ENCODE data around the gene STIM2. TPM values are rescaled to one million over a fixed set of nuclear protein-coding genes. Genes with fewer than 3 reads are reported as not detected.

The STIM2 gene
- total RNA-seq, 4 donors from 2014 or later = 17.2 to 71.4 (median 20.7) TPM

DNA sequence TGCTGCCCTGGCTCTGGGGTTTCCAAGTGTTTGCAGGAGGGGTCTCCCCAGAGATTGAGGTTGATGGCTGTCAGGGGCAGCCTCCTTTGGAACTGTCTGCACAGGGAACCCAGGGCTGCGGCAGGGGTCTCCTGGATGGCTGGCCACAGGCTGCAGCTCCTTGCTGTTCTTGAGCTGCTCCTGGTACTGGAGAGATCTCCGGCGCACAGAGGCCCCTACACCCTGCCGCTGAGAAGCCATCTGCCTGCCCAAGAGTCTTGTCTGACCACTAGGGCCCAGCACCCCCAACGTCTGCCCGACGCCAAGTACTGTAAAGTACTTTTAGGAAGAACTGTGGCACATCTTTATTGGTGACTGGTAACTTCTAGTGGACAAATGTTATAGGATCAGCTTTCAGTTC, 13.5 kb downstream of the STIM2 start:
- in situ Hi-C loops (cut with MboI; ENCODE audit: low pct_ligation_motif_present in 1 of 4, low pct_unique_long_range_greater_than_20kb in 1 of 4, low sequenced_read_pairs in 3 of 4) = no loop called here
- H3K27ac ChIP-seq = no peak overlapping the region
- no peak for DNase-seq

GRCh38 chr4:26877406-26877805, 16.8 kb downstream of the STIM2 start:
- H3K27ac ChIP-seq = no peak overlapping the region
- 89 to 96% methylated on average over 3 of the region's 3 CpGs for WGBS, 2 donors (ENCODE audit: low coverage in 1 of 2)
- TF ChIP-seq EP300 (IDR thresholded peaks at IDR 0.05; ENCODE audit: low read depth) (no peak), CTCF (IDR thresholded peaks at IDR 0.05) (no peak), POLR2A (IDR thresholded peaks at IDR 0.05) (no peak)
- no peaks in the 10 kb centered on the region for H3K9me3 ChIP-seq
- DNase-seq = no peak
- no peaks in the 10 kb centered on the region for H3K36me3 ChIP-seq
- in situ Hi-C loops (cut with MboI; ENCODE audit: low pct_ligation_motif_present in 1 of 4, low pct_unique_long_range_greater_than_20kb in 1 of 4, low sequenced_read_pairs in 3 of 4) = no loop called here
- no peaks in the 10 kb centered on the region for H3K27me3 ChIP-seq
- H3K4me1 ChIP-seq = peaks cover 0 to 4% (median 0%) of the 10 kb centered on the region in 4 donors
- H3K4me3 ChIP-seq = no peak overlapping the region
- intact Hi-C loops (cut with DNase I; ENCODE audit: low total_unique reads) = no loop called here

More for the DNA sequence above, 13.5 kb downstream of the STIM2 start:
- Histone ChIP-seq H3K9me3 (no peaks in the 10 kb centered on the region), H3K4me3 (no peak overlapping the region), H3K4me1 (no peaks in the 10 kb centered on the region), H3K36me3 (no peaks in the 10 kb centered on the region), H3K27me3 (no peaks in the 10 kb centered on the region)
- TF ChIP-seq POLR2A (IDR thresholded peaks at IDR 0.05) = no peak
- no peak for TF ChIP-seq EP300 (IDR thresholded peaks at IDR 0.05; ENCODE audit: low read depth)
- TF ChIP-seq POLR2AphosphoS5 (IDR thresholded peaks at IDR 0.05) = no peak
- no peak for TF ChIP-seq CTCF (IDR thresholded peaks at IDR 0.05)
- WGBS, 2 donors (ENCODE audit: low coverage in 1 of 2) = 97% methylated on average over 5 of the region's 7 CpGs; no CpG with 5 or more reads in 1 of the 2 donors
- intact Hi-C loops (cut with DNase I; ENCODE audit: low total_unique reads) = no loop called here

- intact Hi-C loops (cut with DNase I; ENCODE audit: low total_unique reads) = no loop called here
- Histone ChIP-seq H3K4me1 (peaks cover 0 to 5% (median 0%) of the 10 kb centered on the region in 4 donors), H3K9me3 (no peaks in the 10 kb centered on the region), H3K27ac (peak overlapping the region in 1 of 4 donors; percentile 15), H3K36me3 (no peaks in the 10 kb centered on the region), H3K27me3 (no peaks in the 10 kb centered on the region), H3K4me3 (no peak overlapping the region)
- WGBS, 2 donors (ENCODE audit: low coverage in 1 of 2) = 84 to 100% methylated on average over 2 to 3 of the region's 3 CpGs
- DNase-seq = no peak
- TF ChIP-seq EP300 (IDR thresholded peaks at IDR 0.05; ENCODE audit: low read depth) (no peak), POLR2AphosphoS5 (IDR thresholded peaks at IDR 0.05) (no peak), CTCF (IDR thresholded peaks at IDR 0.05) (no peak), POLR2A (IDR thresholded peaks at IDR 0.05) (no peak)
- in situ Hi-C loops (cut with MboI; ENCODE audit: low pct_ligation_motif_present in 1 of 4, low pct_unique_long_range_greater_than_20kb in 1 of 4, low sequenced_read_pairs in 3 of 4) = no loop called here
Measured at GRCh38 chr4:26877961-26878360, 17.3 kb downstream of the STIM2 start.

GRCh38 chr4:26878794-26879391, 18.3 kb downstream of the STIM2 start:
- 64 to 77% methylated on average over 5 of the region's 5 CpGs for WGBS, 2 donors (ENCODE audit: low coverage in 1 of 2)
- H3K27me3 ChIP-seq = no peaks in the 10 kb centered on the region
- in situ Hi-C loops (cut with MboI; ENCODE audit: low pct_ligation_motif_present in 1 of 4, low pct_unique_long_range_greater_than_20kb in 1 of 4, low sequenced_read_pairs in 3 of 4) = no loop called here
- TF ChIP-seq EP300 (IDR thresholded peaks at IDR 0.05; ENCODE audit: low read depth) (no peak), CTCF (IDR thresholded peaks at IDR 0.05) (no peak), POLR2AphosphoS5 (IDR thresholded peaks at IDR 0.05) (no peak), POLR2A (IDR thresholded peaks at IDR 0.05) (no peak)
- no peak for DNase-seq
- peak overlapping the region in 1 of 4 donors; percentile 15 for H3K27ac ChIP-seq
- H3K4me1 ChIP-seq = peaks cover 0 to 9% (median 2%) of the 10 kb centered on the region in 4 donors
- H3K4me3 ChIP-seq = no peak overlapping the region
- H3K9me3 ChIP-seq = no peaks in the 10 kb centered on the region
- intact Hi-C loops (cut with DNase I; ENCODE audit: low total_unique reads) = no loop called here
- H3K36me3 ChIP-seq = no peaks in the 10 kb centered on the region

Data from transverse colon (tissue), 4 donors.